Thyroid gland (tissue), 4 donors: ENCODE results near the gene CDC42BPA.

Source experiments
- POLR2A ChIP-seq, 2 donors: fragments of 450-650 bp; IDR thresholded peaks; one replicate each; pipeline ENCODE4 v1.6.1; 2017; ENCODE audit warnings: antibody characterized with exemption in 2 of 2, mild to moderate bottlenecking in 2 of 2, moderate library complexity in 1 of 2
- TF ChIP-seq, protein P1 (sequence below), 6 experiments: fragments of 200-600 bp in 3 of 6; fragments of 450-650 bp in 3 of 6; sonication (generic) in 3 of 6; IDR thresholded peaks; one replicate each; pipeline ENCODE4 v1.5.1; 2016 to 2019; ENCODE audit warnings: antibody characterized with exemption in 6 of 6, mild to moderate bottlenecking in 2 of 6, inconsistent platforms in 1 of 6, moderate library complexity in 1 of 6

DNA sequence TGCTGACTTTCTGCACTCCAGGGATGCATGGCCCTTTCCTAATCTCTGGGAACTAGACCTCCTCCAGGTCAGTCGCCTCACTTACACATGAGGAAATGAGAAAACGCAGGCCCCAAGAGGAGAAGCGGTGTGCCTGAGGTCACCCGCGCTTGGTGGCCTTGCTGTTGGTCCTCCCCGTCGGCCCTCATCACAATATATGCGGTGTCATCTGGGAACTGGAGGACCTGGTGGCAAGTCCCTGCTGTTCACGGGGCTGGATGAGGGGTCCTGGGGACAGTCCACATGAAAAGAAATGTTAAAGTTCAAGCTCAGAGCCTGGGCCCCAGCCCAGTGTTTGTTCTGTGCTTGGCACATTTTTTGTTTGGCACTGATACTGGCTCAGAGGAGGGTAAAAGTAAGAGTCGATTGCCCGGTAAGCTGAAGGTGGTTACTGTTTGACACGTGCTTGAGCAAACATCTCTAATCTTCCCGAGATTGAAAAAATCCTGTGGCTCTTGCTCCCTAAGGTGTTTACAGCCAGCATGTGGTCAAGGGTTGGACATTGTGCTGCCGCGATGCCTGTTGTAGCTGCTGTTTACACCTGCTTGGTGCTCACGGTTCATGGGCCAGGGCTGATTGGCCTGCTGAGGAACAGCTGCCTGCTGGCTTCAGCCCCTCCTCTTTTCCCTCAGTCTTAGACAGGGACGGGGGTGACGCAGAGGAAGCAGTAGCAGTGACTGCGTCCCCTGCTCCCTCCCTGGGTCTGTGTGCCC lies 373.0 kb downstream of the CDC42BPA start:
- no peak for TF ChIP-seq POLR2A (IDR thresholded peaks at IDR 0.05)
- TF ChIP-seq, protein P1, sequence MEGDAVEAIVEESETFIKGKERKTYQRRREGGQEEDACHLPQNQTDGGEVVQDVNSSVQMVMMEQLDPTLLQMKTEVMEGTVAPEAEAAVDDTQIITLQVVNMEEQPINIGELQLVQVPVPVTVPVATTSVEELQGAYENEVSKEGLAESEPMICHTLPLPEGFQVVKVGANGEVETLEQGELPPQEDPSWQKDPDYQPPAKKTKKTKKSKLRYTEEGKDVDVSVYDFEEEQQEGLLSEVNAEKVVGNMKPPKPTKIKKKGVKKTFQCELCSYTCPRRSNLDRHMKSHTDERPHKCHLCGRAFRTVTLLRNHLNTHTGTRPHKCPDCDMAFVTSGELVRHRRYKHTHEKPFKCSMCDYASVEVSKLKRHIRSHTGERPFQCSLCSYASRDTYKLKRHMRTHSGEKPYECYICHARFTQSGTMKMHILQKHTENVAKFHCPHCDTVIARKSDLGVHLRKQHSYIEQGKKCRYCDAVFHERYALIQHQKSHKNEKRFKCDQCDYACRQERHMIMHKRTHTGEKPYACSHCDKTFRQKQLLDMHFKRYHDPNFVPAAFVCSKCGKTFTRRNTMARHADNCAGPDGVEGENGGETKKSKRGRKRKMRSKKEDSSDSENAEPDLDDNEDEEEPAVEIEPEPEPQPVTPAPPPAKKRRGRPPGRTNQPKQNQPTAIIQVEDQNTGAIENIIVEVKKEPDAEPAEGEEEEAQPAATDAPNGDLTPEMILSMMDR (IDR thresholded peaks at IDR 0.05) = no peak
